Dendritic cell treated with granulocyte-macrophage colony-stimulating factor and Interleukin-4, amounts not matched to agents 40 ng/mL and 50 ng/mL, for 4 days (primary cell): ENCODE results near the gene GALNT4.
A peak's percentile ranks its signal among the peaks of the same experiment; 100 is the strongest.

Source experiments
- H3K27ac Mint-ChIP-seq: one replicate; pipeline ENCODE4 v1.8.0; 2022; ENCODE audit warnings: mild to moderate bottlenecking, mixed read lengths
- H3K27me3 Mint-ChIP-seq: one replicate; pipeline ENCODE4 v1.8.0; 2022; ENCODE audit warnings: mild to moderate bottlenecking, mixed read lengths
- H3K36me3 Mint-ChIP-seq: one replicate; pipeline ENCODE4 v1.8.0; 2022; ENCODE audit warnings: low read depth, mixed read lengths
- H3K4me1 Mint-ChIP-seq: one replicate; pipeline ENCODE4 v1.8.0; 2022; ENCODE audit warnings: low read depth, mixed read lengths
- H3K4me3 Mint-ChIP-seq: one replicate; pipeline ENCODE4 v1.8.0; 2022; ENCODE audit warnings: mild to moderate bottlenecking, moderate library complexity, mixed read lengths
- H3K9me3 Mint-ChIP-seq: one replicate; pipeline ENCODE4 v1.8.0; 2022; ENCODE audit warnings: mixed read lengths
- intact Hi-C: fragments of 100-400 bp; cut with micrococcal nuclease; formaldehyde crosslinking; loops from one replicate; pipeline ENCODE4 v1.15.0; 2022

Gene GALNT4

DNA sequence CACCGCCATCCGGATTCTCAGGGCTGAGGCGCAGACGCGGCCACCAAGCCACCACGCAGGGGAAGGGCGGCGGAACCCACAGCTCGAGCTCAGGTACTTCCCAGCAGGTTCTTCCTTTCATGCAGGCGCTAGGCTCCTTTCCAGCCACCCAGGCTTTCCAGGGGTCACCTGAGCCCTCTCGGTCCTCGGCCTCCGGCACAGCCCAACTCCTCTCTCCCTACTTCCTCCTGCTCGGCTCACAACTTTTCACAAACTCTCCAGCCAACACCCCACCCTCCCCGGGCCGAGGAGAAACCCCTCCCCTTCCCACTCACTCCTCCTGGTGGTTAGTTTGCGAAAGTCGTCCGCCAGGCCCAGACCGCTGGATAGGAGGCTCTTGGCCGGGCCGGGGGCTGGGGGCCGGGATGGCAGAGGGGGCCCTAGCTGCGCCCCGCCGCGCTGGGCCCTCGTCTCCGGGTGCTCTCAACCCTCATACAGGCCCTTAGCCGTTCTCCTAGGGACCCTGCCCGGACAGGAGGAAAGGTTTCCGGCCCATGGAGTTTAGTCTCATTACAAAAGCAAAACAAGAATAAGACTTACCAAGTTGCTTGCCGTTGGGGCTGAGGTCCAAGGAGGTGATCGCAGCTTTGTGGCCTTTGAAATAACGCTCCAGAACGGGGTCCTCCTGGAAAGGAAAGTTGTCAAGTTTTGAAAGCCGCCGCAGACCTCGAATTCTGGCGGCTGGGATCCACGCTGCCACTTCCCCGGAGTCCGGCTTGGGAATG, at the start of gene GALNT4:
TSS of gene GALNT4 (minus strand) at position 256 of the 764 bp plus-strand sequence. CDS start at position 9, 247 bp downstream.
- peak within 1 kb of the TSS; percentile 97 for H3K4me3 Mint-ChIP-seq
- H3K36me3 Mint-ChIP-seq, result peaks cover 32% of the 10 kb centered on the region
- no peaks in the 10 kb centered on the region for H3K27me3 Mint-ChIP-seq
- intact Hi-C loops, result loop anchor here (1.0 to 10.0 kb wide), 5 partner anchors 172 to 1382 kb away; partner anchors contain the start of genes CEP290, DUSP6 and TMTC3
- peaks cover 9% of the 10 kb centered on the region for H3K9me3 Mint-ChIP-seq
- H3K27ac Mint-ChIP-seq, result peak within 1 kb of the TSS; percentile 97
- peaks cover 40% of the 10 kb centered on the region for H3K4me1 Mint-ChIP-seq

DNA sequence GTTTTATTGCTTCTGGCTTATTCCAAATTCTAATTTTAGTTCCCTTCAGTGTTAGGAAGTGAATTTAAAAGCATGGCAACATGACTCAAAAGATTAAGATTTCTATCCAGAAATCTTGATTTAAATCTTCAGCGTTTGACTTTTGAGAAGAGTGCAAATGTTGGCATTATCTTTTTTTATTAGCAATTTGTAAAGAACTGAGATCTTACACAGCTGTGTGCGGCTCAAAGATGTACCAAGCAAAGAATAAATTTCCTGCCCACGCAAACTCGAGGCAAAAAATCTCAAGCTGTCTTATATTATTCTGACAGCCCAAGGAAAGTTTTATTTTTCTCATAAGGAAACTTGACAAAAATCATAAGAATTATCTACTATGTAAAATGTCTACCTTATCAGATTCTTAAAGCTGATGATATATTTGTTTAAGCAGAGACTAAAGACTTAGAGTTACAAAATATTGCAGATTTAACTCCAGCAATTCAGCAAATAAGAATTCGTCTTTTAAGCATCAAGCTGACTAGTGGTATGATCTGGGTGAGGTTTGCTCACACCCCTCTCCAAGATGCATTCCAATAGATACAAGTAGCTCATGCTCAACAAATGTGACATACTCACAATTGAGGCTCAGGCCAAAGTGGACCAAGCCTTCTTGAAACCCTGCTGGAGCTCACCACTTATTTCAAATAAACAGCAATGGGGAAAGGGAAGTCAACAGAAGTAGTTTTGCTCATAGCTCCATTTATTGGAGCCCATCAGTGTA, 48.6 kb upstream of the GALNT4 start:
- intact Hi-C loops, result no loop called here
- no peak overlapping the region for H3K27ac Mint-ChIP-seq
- no peaks in the 10 kb centered on the region for H3K27me3 Mint-ChIP-seq
- H3K4me1 Mint-ChIP-seq, result peaks cover 11% of the 10 kb centered on the region
- no peaks in the 10 kb centered on the region for H3K36me3 Mint-ChIP-seq
- no peaks in the 10 kb centered on the region for H3K9me3 Mint-ChIP-seq
- no peak overlapping the region for H3K4me3 Mint-ChIP-seq

DNA sequence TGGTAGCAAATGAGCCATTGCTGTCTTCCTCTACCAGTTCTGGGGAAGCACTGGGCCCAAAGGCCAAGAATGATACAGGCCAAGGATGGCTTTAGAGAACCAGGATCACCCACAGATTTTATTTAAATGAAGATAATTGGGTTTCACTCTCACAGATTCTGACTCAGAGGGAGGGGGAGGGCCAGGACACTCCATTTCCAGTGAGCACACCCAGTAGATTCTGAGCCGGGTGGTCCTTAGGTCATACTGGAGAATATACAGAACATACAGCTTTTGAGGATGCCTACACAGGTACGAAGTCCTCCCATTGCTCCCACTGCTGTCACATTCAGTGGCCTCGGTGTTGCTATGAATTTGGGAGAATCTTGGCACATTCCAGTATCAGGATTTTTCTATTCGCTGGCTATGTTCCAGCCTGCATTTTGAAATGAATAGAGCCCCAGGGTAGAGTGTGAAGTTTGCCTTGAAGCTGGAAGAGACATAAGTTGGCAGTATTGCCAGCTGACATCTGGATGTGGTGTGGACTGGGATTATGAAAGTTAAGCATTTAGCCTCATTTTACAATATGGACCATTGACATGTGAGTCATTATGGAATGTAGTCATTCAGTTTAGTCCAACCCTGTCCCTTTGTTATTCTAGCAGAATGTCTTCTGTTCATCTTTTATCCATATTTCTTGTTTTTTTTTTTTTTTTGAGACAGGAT, 47.0 kb upstream of the GALNT4 start:
- H3K9me3 Mint-ChIP-seq, result no peaks in the 10 kb centered on the region
- intact Hi-C loops, result no loop called here
- H3K4me1 Mint-ChIP-seq, result peaks cover 8% of the 10 kb centered on the region
- no peak overlapping the region for H3K4me3 Mint-ChIP-seq
- H3K27me3 Mint-ChIP-seq, result no peaks in the 10 kb centered on the region
- no peak overlapping the region for H3K27ac Mint-ChIP-seq
- H3K36me3 Mint-ChIP-seq, result no peaks in the 10 kb centered on the region

DNA sequence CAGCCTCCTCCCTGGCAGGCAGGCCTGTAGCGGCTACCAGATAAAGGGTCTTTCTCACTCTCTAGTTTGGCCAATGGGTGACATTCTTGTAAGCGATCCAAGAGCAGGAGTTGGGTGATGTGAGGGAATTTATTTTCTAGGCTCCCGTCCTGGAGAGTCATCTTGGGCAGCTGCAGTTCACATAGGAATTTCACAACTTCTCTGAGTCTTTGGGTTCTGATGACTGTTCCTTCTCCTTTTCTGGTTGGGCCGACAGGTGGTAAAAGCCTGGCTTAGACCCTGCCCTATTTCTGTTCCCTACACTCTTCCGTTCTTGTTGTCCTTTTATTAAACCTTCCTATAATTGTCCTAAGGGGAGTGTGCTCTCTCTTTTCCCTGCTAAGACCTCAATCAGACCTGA, 43.9 kb upstream of the GALNT4 start:
- intact Hi-C loops, result no loop called here
- Mint-ChIP-seq H3K36me3 (no peaks in the 10 kb centered on the region), H3K27ac (no peak overlapping the region), H3K4me1 (peaks cover 6% of the 10 kb centered on the region), H3K27me3 (no peaks in the 10 kb centered on the region), H3K9me3 (no peaks in the 10 kb centered on the region), H3K4me3 (no peak overlapping the region)

DNA sequence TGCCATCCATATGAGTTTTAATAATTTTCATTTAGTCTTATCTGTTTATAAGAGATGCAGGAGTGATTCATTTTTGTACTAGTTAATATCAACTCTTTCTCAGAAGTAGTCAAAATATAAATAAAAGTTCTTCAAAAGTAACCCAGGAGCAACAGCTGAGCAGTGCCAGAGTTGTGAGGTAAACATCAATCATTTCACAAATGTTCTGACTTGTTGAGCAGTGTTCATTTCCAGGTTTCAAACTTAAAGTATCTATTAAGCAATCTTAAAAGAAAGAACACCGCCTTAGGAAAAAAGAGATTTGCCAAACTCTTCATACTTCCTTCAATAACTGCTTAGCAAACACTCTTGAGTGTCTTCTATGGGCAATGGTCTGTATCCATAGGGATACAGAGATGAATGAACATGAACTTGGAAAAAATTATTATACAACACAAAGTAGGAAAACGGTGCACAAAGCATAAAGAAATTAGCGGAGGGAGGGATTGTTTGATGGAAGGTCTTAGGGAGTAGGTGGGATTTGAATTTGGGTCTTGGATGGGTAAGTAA, 43.2 kb upstream of the GALNT4 start:
- Mint-ChIP-seq H3K36me3 (no peaks in the 10 kb centered on the region), H3K4me3 (no peak overlapping the region), H3K27me3 (no peaks in the 10 kb centered on the region), H3K27ac (no peak overlapping the region), H3K9me3 (no peaks in the 10 kb centered on the region), H3K4me1 (peaks cover 6% of the 10 kb centered on the region)
- intact Hi-C loops, result no loop called here

DNA sequence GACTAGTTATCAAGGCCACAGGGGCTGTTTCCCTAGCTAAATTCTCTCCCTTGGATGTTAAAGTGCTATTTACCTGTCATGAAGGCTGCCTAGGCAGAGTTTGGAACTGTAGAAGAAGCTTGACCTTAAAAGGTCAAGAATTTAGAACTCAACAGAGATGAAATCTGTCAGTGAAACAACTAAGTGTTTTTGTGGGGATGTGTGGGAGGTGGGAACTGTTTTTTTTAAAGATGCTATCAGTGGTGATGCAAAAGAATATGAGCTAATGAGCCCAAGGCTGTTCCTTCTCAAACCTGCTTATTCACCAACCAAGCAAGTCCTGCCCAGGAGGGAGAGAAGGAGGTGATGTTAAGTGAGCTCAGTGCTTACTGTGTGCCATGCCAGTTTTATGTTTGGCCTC, 42.0 kb upstream of the GALNT4 start:
- H3K4me1 Mint-ChIP-seq, result peaks cover 6% of the 10 kb centered on the region
- H3K27ac Mint-ChIP-seq, result no peak overlapping the region
- H3K36me3 Mint-ChIP-seq, result no peaks in the 10 kb centered on the region
- intact Hi-C loops, result no loop called here
- no peak overlapping the region for H3K4me3 Mint-ChIP-seq
- no peaks in the 10 kb centered on the region for H3K27me3 Mint-ChIP-seq
- H3K9me3 Mint-ChIP-seq, result no peaks in the 10 kb centered on the region

GRCh38 chr12:89565002-89565401, 40.4 kb upstream of the GALNT4 start:
- no peaks in the 10 kb centered on the region for H3K27me3 Mint-ChIP-seq
- H3K4me1 Mint-ChIP-seq, result peaks cover 6% of the 10 kb centered on the region
- no peak overlapping the region for H3K4me3 Mint-ChIP-seq
- no peaks in the 10 kb centered on the region for H3K36me3 Mint-ChIP-seq
- H3K9me3 Mint-ChIP-seq, result no peaks in the 10 kb centered on the region
- intact Hi-C loops, result no loop called here
- H3K27ac Mint-ChIP-seq, result no peak overlapping the region

- H3K4me3 Mint-ChIP-seq, result no peak overlapping the region
- no peaks in the 10 kb centered on the region for H3K4me1 Mint-ChIP-seq
- H3K36me3 Mint-ChIP-seq, result no peaks in the 10 kb centered on the region
- H3K27ac Mint-ChIP-seq, result no peak overlapping the region
- H3K9me3 Mint-ChIP-seq, result no peaks in the 10 kb centered on the region
- H3K27me3 Mint-ChIP-seq, result no peaks in the 10 kb centered on the region
- intact Hi-C loops, result no loop called here
Observed at GRCh38 chr12:89559753-89560152, 35.2 kb upstream of the GALNT4 start.

DNA sequence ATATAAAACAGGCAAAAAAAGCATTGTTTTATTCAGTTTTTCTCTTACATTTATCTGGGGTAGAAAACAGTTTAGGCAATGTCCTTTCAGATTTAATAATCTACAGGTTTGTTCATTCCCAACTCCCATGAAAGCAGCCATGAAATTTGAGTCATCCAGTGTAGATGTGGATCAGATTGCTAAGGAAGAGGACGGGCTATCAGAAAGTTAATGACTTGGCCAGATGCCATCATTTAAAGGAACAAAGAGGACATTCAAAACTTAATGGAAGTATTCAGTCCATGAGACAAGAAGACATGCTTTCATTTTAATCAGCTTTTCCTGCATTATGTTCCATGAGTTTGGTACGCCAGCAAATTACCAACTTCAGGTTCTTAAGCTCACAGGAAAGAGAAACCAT, 32.4 kb upstream of the GALNT4 start:
- Mint-ChIP-seq H3K4me1 (peaks cover under 1% of the 10 kb centered on the region), H3K27me3 (no peaks in the 10 kb centered on the region), H3K9me3 (no peaks in the 10 kb centered on the region), H3K4me3 (no peak overlapping the region), H3K27ac (no peak overlapping the region), H3K36me3 (no peaks in the 10 kb centered on the region)
- intact Hi-C loops, result no loop called here

- H3K27me3 Mint-ChIP-seq, result no peaks in the 10 kb centered on the region
- H3K9me3 Mint-ChIP-seq, result no peaks in the 10 kb centered on the region
- no peak overlapping the region for H3K27ac Mint-ChIP-seq
- H3K36me3 Mint-ChIP-seq, result no peaks in the 10 kb centered on the region
- intact Hi-C loops, result no loop called here
- no peak overlapping the region for H3K4me3 Mint-ChIP-seq
- peaks cover 5% of the 10 kb centered on the region for H3K4me1 Mint-ChIP-seq
Observed at GRCh38 chr12:89552376-89552775, 27.8 kb upstream of the GALNT4 start.

DNA sequence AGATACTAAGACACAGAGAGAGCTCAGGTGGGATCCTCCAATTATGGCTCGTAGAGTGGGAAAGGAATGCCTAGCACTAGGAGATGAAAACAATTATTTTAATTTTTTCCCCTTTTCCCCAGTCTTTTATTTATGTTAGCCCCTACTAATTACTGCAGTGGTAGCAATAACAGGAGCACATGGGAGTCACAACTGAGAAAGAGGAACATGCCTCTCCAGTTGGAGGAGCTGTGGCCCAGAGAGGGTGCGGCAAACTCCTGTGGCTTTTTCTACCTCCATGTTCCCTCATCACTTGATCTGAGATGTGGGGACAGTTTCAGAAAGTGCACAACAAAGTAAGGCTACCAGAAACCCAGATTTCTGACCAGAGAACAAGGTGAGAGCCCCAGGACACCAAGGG, 27.2 kb upstream of the GALNT4 start:
- H3K27ac Mint-ChIP-seq, result no peak overlapping the region
- peaks cover 10% of the 10 kb centered on the region for H3K4me1 Mint-ChIP-seq
- no peaks in the 10 kb centered on the region for H3K27me3 Mint-ChIP-seq
- intact Hi-C loops, result no loop called here
- H3K36me3 Mint-ChIP-seq, result no peaks in the 10 kb centered on the region
- H3K9me3 Mint-ChIP-seq, result no peaks in the 10 kb centered on the region
- no peak overlapping the region for H3K4me3 Mint-ChIP-seq

DNA sequence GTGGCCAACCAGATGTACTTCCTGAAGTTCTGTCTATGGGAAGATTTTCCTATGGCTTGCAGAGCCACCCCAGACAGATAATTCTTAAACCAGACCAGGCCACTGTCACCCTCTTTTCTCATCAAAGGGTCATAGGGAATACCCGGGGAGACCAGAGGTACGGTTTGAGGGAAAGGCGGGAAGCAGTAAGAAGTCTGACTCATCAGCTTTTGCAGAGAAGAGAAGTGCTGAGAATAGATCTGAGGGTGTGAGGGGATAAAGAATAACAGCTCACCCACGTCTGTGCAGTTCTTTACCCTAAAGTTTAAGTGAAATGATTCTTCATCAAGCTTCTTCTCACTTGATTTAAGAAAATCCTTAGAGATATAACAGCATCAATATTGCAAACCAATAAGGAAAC, 22.5 kb upstream of the GALNT4 start:
- H3K4me3 Mint-ChIP-seq, result no peak overlapping the region
- H3K27ac Mint-ChIP-seq, result no peak overlapping the region
- intact Hi-C loops, result no loop called here
- H3K36me3 Mint-ChIP-seq, result no peaks in the 10 kb centered on the region
- H3K27me3 Mint-ChIP-seq, result peaks cover 1% of the 10 kb centered on the region
- no peaks in the 10 kb centered on the region for H3K9me3 Mint-ChIP-seq
- peaks cover 25% of the 10 kb centered on the region for H3K4me1 Mint-ChIP-seq

DNA sequence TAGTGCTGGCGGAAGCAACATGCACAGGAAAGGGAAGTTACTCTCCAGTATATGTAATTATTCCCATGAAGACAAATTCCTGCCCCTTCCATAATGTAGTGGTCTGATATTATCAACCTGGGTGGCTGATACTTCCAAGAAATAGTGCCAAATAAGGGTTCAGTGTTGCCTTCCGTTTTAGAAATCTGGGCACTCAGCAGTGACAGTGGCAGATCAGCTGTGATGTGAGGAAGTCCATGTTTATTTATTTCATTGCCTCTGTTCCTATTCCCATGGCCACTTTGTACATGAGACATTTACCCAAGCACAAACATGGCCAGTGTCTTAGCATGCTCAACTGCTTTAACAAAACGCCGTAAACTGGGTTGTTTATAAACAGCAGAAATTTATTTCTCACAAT, 21.6 kb upstream of the GALNT4 start:
- Mint-ChIP-seq H3K9me3 (no peaks in the 10 kb centered on the region), H3K36me3 (no peaks in the 10 kb centered on the region), H3K27ac (no peak overlapping the region), H3K4me1 (peaks cover 23% of the 10 kb centered on the region), H3K27me3 (peaks cover 1% of the 10 kb centered on the region), H3K4me3 (no peak overlapping the region)
- intact Hi-C loops, result no loop called here
